Natural killer cell treated with Interleukin-12 subunit alpha and Interleukin-12 subunit beta and Interleukin-15 and Interleukin-18, amount 100 ng/mL, for 72 hours (primary cell): Measurements from ENCODE around the gene CD9. TPM values are rescaled to one million over a fixed set of nuclear protein-coding genes. Genes with fewer than 3 reads are reported as not detected.

Experiments
- ATAC-seq, 2 donors: fragments of 150-1000 bp; cut with Tn5 transposase in 1 of 2; sonication (Bioruptor Pico), chemical (Tn5 transposase) in 1 of 2; 2 replicates each; pipeline ENCODE4 v1.10.0; 2021
- DNase-seq: peaks from one replicate; pipeline ENCODE4 v3.0.0; 2022; ENCODE audit warnings: low spot score
- H3K27ac Mint-ChIP-seq, 2 donors: 1 replicate in 1 of 2; 2 replicates in 1 of 2; pipeline ENCODE4 v1.8.0; 2022; ENCODE audit warnings: mixed read lengths in 2 of 2, mild to moderate bottlenecking in 1 of 2, moderate library complexity in 1 of 2
- H3K27me3 Mint-ChIP-seq, 2 donors: 1 replicate in 1 of 2; 2 replicates in 1 of 2; pipeline ENCODE4 v1.8.0; 2022; ENCODE audit warnings: mixed read lengths in 2 of 2
- H3K36me3 Mint-ChIP-seq: one replicate; pipeline ENCODE4 v1.8.0; 2022; ENCODE audit warnings: mixed read lengths
- H3K4me1 Mint-ChIP-seq, 2 donors: 1 replicate in 1 of 2; 2 replicates in 1 of 2; pipeline ENCODE4 v1.8.0; 2022; ENCODE audit warnings: low read depth in 2 of 2, mixed read lengths in 2 of 2, mild to moderate bottlenecking in 1 of 2
- H3K4me3 Mint-ChIP-seq: one replicate; pipeline ENCODE4 v1.8.0; 2022; ENCODE audit warnings: mixed read lengths
- H3K9me3 Mint-ChIP-seq: 2 replicates; pipeline ENCODE4 v1.8.0; 2022; ENCODE audit warnings: mixed read lengths
- total RNA-seq, 2 donors: library from RNA; stranded (reverse); gene quantifications; one replicate each; pipeline ENCODE4 v1.2.3, GENCODE V29; 2022

CD9 gene
- total RNA-seq, 2 donors from 2014 or later: 1.1 to 3.3 TPM

- H3K36me3 Mint-ChIP-seq: no peaks in the 10 kb centered on the region
- H3K27ac Mint-ChIP-seq: no peak overlapping the region
- H3K27me3 Mint-ChIP-seq: peaks cover 40 to 51% of the 10 kb centered on the region in 2 donors
- peaks cover 0 to 6% of the 10 kb centered on the region in 2 donors for H3K4me1 Mint-ChIP-seq
- H3K9me3 Mint-ChIP-seq: no peaks in the 10 kb centered on the region
- DNase-seq: peak; percentile 87
- peak; percentile 96 to 98 for ATAC-seq
- H3K4me3 Mint-ChIP-seq: peak overlapping the region; percentile 73
Measured at GRCh38 chr12:6278439-6279255, 78.4 kb downstream of the CD9 start.

GRCh38 chr12:6279256-6279628 lies 79.0 kb downstream of the CD9 start:
- H3K27me3 Mint-ChIP-seq: peaks cover 38 to 51% of the 10 kb centered on the region in 2 donors
- no peaks in the 10 kb centered on the region for H3K9me3 Mint-ChIP-seq
- no peaks in the 10 kb centered on the region for H3K36me3 Mint-ChIP-seq
- no peak overlapping the region for H3K27ac Mint-ChIP-seq
- DNase-seq (no peak), ATAC-seq (no peak)
- H3K4me1 Mint-ChIP-seq: peaks cover 0 to 6% of the 10 kb centered on the region in 2 donors
- H3K4me3 Mint-ChIP-seq: peak overlapping the region; percentile 32

- H3K36me3 Mint-ChIP-seq: no peaks in the 10 kb centered on the region
- H3K9me3 Mint-ChIP-seq: no peaks in the 10 kb centered on the region
- no peak overlapping the region for H3K27ac Mint-ChIP-seq
- H3K4me3 Mint-ChIP-seq: peak overlapping the region; percentile 32
- DNase-seq: no peak
- peaks cover 38 to 51% of the 10 kb centered on the region in 2 donors for H3K27me3 Mint-ChIP-seq
- peaks cover 0 to 6% of the 10 kb centered on the region in 2 donors for H3K4me1 Mint-ChIP-seq
- no peak for ATAC-seq
Measured at GRCh38 chr12:6279631-6280030, 79.4 kb downstream of the CD9 start.

- H3K4me1 Mint-ChIP-seq: peaks cover 0 to 8% of the 10 kb centered on the region in 2 donors
- peak overlapping the region in 1 of 2 donors; percentile 45 for H3K27ac Mint-ChIP-seq
- no peaks in the 10 kb centered on the region for H3K36me3 Mint-ChIP-seq
- ATAC-seq (no peak), DNase-seq (no peak)
- no peaks in the 10 kb centered on the region for H3K9me3 Mint-ChIP-seq
- peak overlapping the region; percentile 32 for H3K4me3 Mint-ChIP-seq
- H3K27me3 Mint-ChIP-seq: peaks cover 34 to 46% of the 10 kb centered on the region in 2 donors
Measured at GRCh38 chr12:6280053-6280469, 79.9 kb downstream of the CD9 start.

GRCh38 chr12:6280672-6281071 lies 80.5 kb downstream of the CD9 start:
- ATAC-seq (no peak), DNase-seq (no peak)
- Mint-ChIP-seq H3K36me3 (no peaks in the 10 kb centered on the region), H3K4me3 (no peak overlapping the region), H3K27me3 (peaks cover 30 to 45% of the 10 kb centered on the region in 2 donors), H3K27ac (peak overlapping the region in 1 of 2 donors; percentile 45), H3K9me3 (no peaks in the 10 kb centered on the region), H3K4me1 (peaks cover 0 to 10% of the 10 kb centered on the region in 2 donors)

- H3K4me3 Mint-ChIP-seq: no peak overlapping the region
- H3K36me3 Mint-ChIP-seq: no peaks in the 10 kb centered on the region
- DNase-seq (no peak), ATAC-seq (no peak)
- H3K27ac Mint-ChIP-seq: peak overlapping the region in 1 of 2 donors; percentile 45
- H3K27me3 Mint-ChIP-seq: peaks cover 25 to 45% of the 10 kb centered on the region in 2 donors
- no peaks in the 10 kb centered on the region for H3K9me3 Mint-ChIP-seq
- peaks cover 0 to 10% of the 10 kb centered on the region in 2 donors for H3K4me1 Mint-ChIP-seq
Measured at GRCh38 chr12:6281081-6281809, 81.0 kb downstream of the CD9 start.

- no peak for ATAC-seq
- Mint-ChIP-seq H3K27me3 (peaks cover 23 to 41% of the 10 kb centered on the region in 2 donors), H3K9me3 (no peaks in the 10 kb centered on the region), H3K27ac (no peak overlapping the region), H3K4me3 (no peak overlapping the region), H3K36me3 (no peaks in the 10 kb centered on the region), H3K4me1 (peaks cover 0 to 10% of the 10 kb centered on the region in 2 donors)
- no peak for DNase-seq
Measured at GRCh38 chr12:6282453-6282840, 82.2 kb downstream of the CD9 start.

GRCh38 chr12:6284273-6284672 lies 84.1 kb downstream of the CD9 start:
- ATAC-seq (no peak), DNase-seq (no peak)
- Mint-ChIP-seq H3K27me3 (peaks cover 23 to 35% of the 10 kb centered on the region in 2 donors), H3K4me1 (peaks cover 0 to 7% of the 10 kb centered on the region in 2 donors), H3K9me3 (no peaks in the 10 kb centered on the region), H3K27ac (no peak overlapping the region), H3K36me3 (no peaks in the 10 kb centered on the region), H3K4me3 (no peak overlapping the region)

- ATAC-seq (peak; percentile 78 to 79), DNase-seq (no peak)
- Mint-ChIP-seq H3K36me3 (no peaks in the 10 kb centered on the region), H3K27ac (peak overlapping the region in 1 of 2 donors; percentile 31), H3K4me3 (no peak overlapping the region), H3K27me3 (peaks cover 18 to 31% of the 10 kb centered on the region in 2 donors), H3K4me1 (peaks cover 0 to 7% of the 10 kb centered on the region in 2 donors), H3K9me3 (no peaks in the 10 kb centered on the region)
Measured at GRCh38 chr12:6285063-6285477, 84.9 kb downstream of the CD9 start.

GRCh38 chr12:6285532-6286306 lies 85.5 kb downstream of the CD9 start:
- H3K27me3 Mint-ChIP-seq: peaks cover 14 to 24% of the 10 kb centered on the region in 2 donors
- ATAC-seq: no peak
- H3K9me3 Mint-ChIP-seq: no peaks in the 10 kb centered on the region
- H3K36me3 Mint-ChIP-seq: no peaks in the 10 kb centered on the region
- DNase-seq: no peak
- H3K4me1 Mint-ChIP-seq: peaks cover 0 to 4% of the 10 kb centered on the region in 2 donors
- no peak overlapping the region for H3K27ac Mint-ChIP-seq
- no peak overlapping the region for H3K4me3 Mint-ChIP-seq

Other genes with a start within 250 kb of the CD9 start
- not detected for gene VWF, start 75.7 kb upstream of the CD9 start, total RNA-seq
- gene PLEKHG6, start 110.3 kb downstream of the CD9 start, total RNA-seq: not detected
- 100 to 1,000 TPM in 1 of 2 donors, 10 to 100 TPM in 1; 83.2 to 102 TPM for gene TNFRSF1A, start 141.7 kb downstream of the CD9 start, total RNA-seq
- gene SCNN1A, start 175.2 kb downstream of the CD9 start, total RNA-seq: not detected
- 1 to 10 TPM; 2.3 to 3.9 TPM for gene LTBR, start 183.8 kb downstream of the CD9 start, total RNA-seq
- 1 to 10 TPM; 2.1 to 2.2 TPM for gene CD27, start 244.6 kb downstream of the CD9 start, total RNA-seq